Measurements from ENCODE around the gene ZNF736.
"Not testable (repeated sequence)": the region's sequence is repeated elsewhere in the genome, so short reads cannot be mapped to it uniquely, and the experiment has no call there.

The ZNF736 gene

DNA sequence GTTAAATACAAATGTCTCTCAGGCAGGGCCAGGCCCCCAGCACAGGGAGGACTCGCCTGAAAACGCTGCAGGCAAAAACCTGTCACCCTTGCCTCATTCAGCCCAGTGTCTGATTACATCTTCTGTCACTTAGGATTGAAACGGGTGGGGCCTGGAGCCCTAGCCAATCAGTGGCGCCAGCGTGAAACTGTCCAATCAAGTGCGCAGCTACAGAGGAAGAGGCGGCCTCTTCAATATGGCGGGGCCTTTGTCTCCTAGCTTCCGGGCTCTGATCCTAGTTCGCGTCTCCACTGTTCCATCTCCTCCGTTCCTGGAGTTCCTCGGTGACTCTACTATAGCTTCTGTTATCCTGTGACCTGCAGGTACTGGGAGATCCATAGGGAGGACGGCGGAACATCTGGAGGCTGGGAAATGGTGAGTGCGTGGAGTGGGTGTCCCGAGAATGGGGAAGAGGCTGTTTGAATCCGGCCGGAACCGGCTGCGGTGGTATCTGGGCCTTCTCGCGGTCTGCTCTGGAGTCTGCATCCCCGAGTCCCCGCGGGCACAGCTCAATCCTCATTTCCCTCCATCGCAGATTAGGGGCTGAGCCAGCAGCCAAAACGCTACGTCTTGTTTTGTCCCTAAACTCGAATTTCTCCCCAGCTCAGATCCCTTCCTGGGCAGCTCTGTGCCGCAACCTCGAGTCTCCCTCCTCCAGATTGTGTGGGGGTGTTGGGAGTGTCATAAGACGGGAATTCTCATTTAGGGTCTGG lies at the start of gene ZNF736:
ZNF736 (plus strand) TSS at position 222 of the 752 bp plus-strand sequence; CDS start at position 412, 190 bp downstream.
- peak; percentile 82 to 83 for DNase-seq

GRCh38 chr7:64266341-64266919 lies 47.3 kb upstream of the ZNF736 start:
- no peak for DNase-seq

DNA sequence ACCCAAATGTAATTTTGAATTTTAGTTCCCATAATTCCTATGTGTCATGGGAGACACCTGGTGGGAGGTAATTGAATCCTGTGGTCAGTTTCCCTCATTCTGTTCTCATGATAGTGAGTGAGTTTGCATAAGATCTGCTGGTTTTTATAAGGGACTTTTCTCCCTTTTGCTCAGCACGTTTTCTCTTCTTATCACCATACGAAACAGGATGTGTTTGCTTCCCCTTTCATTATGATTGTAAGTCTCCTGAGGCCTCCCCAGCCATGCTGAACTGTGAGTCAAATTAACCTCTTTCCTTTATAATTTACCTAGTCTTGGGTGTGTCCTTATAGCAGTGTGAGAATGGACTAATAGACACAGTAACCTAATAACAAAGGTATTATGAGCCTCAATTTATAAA lies 36.1 kb upstream of the ZNF736 start:
- DNase-seq, result no peak

GRCh38 chr7:64294701-64295420 lies 18.9 kb upstream of the ZNF736 start:
- no peak for DNase-seq

- DNase-seq, result not testable (repeated sequence)
Measured at GRCh38 chr7:64297418-64297817, 16.3 kb upstream of the ZNF736 start.

DNA sequence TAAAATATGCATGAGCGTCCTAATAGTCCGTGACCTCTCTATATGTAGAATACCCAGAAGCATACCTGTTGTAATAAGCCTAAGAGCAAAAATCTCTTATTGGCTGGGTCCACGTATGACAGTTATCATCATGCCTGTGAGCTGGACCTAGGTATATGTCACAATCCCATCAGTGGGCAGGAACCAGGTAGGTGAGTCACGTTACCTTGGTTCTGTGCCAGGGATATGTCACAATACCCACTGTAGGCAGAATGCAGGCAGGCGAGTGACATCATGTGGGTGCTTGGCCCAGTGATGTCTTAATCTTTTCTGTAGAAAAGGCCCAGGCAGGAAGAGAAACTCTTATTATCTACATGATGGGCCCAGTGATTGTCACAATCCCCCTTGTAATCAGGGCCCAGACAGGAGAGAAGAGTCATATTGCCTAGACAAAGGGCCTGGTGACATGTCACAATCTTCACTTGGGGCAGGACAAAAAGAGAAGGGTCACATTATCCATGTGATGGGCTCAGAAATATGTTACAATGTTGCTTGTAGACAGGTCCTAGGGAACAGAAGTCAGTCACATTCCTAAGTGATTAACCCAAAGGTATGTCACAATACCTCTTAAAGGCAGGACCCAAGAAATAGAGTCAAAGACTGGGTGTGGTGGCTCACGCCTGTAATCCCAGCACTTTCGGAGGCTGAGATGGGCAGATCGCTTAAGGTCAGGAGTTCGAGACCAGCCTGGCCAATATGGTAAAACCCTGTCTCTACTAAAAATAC lies 12.9 kb upstream of the ZNF736 start:
- DNase-seq, result no peak

- peak; percentile 94 for DNase-seq
Measured at GRCh38 chr7:64307254-64308015, 6.3 kb upstream of the ZNF736 start.

DNA sequence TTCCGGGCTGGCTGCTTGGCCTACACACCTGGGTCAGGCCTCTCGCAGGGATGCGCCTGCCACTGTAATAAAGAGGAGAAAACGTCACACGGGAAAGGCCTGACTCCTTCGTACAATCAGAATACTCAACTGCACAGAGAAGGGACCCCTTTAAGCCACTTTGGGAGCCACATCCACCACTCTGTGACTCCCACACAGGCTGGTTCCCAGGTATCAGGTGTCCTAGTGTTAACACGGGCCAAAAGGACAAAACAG lies 5.8 kb upstream of the ZNF736 start:
- no peak for DNase-seq

DNA sequence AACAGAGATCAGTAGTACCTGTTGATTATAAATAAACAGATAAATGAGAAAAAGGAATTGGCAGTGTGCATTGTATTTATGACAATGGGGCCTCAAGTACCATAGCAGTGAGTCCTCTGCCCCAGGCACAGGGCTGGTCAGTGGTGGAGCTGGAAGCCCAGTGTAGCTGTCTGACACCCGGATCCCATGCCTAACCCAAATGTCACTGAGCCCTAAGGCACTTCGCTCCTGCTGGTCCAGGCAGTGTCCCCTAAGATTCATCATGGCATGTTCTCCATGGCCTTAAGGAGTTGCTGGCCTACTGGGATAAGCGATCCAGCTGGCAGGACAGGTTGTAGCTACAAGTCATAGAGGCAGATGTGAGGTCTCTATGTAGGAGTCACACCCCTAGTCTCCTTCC lies 3.3 kb upstream of the ZNF736 start:
- no peak for DNase-seq

DNA sequence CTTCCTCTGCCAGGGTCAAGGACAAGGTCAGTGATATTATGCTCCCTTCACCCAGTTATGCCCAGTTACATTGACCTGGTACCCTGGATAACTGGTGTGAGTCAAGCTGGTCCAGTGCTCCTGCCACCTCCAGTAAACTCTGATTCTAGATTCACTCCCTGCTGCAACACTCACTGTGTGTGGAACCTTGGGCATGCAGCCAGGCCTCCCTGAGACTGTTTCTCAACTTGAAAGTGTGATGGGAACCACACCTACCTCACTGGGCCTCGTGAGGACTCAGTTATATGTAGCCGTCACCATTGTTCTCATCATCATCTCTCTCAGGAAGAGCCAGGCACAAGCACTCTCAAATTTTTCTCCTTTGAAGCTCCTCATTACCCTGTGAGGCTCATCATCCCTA lies 935 bp upstream of the ZNF736 start:
- DNase-seq, result no peak

GRCh38 chr7:64314566-64314965 lies 805 bp downstream of the ZNF736 start:
- no peak for DNase-seq

DNA sequence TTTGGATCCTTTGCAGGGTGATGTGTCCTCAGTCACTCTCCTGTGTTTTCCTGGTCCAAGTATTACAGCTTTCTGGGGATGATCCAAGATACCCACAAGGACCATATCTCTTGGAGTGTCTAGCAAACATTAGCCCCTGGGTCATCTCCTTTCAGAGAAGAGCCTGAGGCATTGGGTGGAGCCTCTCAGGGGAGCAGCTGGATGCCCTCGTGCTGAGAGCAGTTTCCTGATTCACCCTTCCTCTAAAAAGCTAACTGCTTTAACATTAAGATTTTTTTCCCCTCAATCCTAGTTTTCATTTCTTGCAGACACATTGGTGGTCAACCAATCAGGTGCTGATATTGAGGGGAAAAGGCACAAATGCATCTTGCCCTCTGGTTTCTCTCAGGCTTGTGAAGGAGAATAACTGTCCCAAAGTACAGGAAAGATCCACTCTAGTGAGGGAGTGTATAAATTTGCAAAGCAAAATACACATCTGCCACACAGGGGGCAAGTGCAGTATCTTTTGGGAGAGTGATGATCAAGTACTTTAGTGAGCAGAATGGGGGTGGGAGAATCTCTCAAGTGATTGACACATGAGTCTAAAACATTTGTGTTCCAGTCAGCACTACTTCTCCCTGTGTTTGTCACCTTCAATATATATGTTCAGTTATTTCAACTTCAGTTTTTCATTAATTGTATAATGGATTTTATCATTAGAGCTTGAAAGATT lies 2.4 kb downstream of the ZNF736 start:
- DNase-seq, result not testable (repeated sequence)

DNA sequence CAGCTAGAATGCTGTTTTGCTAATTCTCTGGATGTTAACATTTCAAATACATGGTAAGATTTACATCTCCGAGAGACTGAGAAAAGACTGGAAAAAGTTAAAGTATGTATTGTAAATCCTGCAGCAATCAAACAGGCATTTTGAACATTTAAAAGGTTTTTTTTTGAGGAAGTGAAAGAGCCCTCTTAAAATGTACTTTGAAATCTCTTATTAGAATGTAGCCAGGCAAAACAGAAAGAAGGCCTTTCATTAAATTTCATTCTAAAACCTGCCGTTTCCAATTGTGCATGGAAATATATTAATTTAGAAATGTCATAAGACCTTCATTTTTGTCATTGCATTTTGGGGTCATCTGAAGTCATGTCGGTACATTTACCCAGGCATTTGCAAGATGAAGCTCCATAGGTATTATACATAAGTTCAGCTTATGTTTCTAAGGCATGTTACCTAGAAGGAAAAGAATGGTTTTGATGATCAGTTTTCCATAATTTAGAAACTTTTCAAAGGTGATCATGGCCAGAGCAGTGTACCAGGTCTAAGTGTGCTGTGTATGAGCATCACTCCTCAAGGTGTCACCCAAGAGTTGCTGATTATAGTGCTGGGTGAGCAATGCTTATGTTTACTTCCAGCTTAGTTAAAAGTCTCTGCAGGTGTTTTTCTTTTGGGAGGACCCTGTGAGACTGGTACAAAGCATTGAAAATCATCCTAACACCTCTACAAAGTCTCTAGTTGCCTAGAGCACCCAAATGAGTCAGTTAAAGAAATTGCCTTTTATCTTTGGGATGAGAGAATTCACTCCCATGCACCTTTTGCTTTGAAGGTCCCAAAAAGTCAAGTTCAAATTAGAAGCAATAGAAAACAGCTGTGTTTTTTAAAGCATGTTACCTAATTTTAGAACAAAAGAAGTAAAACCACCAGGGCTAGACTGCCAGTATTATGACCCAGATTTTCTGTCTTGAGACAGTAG lies 7.1 kb downstream of the ZNF736 start:
- DNase-seq, result no peak

DNA sequence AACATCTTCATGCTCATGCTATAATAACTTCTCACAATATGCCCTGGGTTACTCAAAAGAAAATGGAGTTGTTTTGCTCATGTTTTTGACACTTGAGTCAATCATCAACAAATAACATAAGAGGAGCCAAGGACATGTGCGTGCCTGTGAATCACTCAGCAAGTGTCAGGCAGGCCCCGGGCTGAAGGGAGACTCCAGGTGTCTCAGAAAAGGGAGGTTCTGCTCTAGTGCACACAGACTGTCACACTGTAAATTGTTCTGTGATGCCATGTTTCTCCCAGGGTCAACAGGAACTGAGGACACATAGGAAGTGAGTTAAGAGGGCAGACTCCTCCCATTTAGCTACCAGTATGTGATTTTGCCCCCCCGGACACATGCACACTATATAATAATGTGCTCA lies 10.4 kb downstream of the ZNF736 start:
- not testable (repeated sequence) for DNase-seq

DNA sequence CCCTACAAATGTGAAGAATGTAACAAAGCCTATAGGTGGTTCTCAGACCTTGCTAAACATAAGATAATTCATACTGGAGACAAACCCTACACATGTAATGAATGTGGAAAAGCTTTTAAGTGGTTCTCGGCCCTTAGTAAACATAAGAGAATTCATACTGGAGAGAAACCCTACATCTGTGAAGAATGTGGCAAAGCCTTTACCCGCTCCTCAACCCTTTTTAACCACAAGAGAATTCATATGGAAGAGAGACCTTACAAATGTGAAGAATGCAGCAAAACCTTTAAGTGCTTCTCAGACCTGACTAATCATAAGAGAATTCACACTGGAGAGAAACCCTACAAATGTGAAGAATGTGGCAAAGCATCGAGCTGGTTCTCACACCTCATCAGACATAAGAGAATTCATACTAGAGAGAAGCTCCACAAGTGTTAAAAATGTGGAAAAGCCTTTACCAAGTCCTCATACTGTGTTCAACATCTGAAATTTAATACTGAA lies 35.0 kb downstream of the ZNF736 start:
- not testable (repeated sequence) for DNase-seq

DNA sequence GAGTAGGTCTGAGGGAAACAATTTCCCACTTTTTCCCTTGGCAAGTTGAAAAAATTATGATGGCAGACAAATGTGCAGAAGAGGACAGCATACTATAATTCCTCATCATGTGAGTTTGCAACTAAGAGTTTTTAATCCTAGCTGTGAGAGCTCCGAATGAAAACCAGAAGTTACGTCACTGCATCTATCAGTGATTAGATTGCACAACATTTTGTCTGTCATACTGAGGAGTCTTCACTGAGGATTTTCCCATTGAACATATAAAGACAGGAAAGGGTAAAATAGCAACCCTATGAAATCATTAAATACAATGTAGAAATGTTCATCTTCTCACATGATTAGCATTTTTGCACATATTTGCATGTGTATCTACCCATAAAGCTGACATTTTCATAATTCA lies 45.8 kb downstream of the ZNF736 start:
- DNase-seq, result no peak

GRCh38 chr7:64371116-64371515 lies 57.4 kb downstream of the ZNF736 start:
- no peak for DNase-seq

DNA sequence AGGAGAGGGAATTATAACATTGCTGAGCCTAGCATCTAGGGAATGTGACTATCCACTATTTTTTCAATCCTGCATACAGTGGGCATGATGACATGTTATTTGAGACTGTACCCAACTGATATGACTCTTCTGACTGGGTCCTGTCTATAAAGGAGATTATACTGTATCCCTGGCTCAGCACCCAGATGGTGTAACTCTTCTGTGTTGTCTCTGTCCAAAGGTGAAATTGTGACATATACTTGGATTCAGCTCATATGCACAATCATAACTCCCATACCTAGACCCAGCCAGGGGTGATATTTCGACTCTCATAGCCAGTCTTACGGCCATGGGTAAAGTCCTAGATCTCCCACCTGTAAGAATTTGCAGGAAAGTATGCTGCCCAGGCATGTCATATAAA lies 59.3 kb downstream of the ZNF736 start:
- no peak for DNase-seq

DNA sequence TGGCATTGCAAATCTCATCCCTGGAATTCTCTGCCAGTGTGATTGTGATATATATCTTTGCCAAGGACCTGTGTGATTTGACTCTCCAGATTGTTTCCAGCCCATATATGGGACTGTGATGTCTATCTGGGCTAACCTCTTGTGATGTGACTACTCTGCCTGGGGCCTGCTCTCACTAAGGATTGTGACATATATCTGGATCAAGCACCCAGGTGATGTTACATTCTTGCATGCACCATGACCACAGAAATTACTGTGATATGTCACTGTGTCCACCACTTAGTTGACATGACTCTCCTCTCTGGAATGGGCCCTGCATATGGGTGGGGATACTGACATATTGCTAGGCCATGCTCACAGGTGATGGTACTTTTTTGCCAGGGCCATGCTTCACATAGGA lies 86.6 kb downstream of the ZNF736 start:
- no peak for DNase-seq

All from activated CD4-positive, alpha-beta T cell treated with anti-CD3 and anti-CD28 coated beads, Interleukin-2, amount 50 U/mL, for 4 hours (primary cell).